Activated T-helper 2 cell treated with anti-CD3 and anti-CD28 coated beads, Interferon-gamma antibody, Interleukin-2, Interleukin-4, amounts not matched to agents 10 μg/mL and 5 μg/mL and 100 μg/mL, durations not matched to agents 14 hours and 24 hours and 36 hours (primary cell): ENCODE measurements around the gene CACNB4. TPM values are rescaled to one million over a fixed set of nuclear protein-coding genes. Genes with fewer than 3 reads are reported as not detected.
A peak's percentile ranks its signal among the peaks of the same experiment; 100 is the strongest.

Experiments
- DNase-seq: peaks from one replicate; pipeline ENCODE4 v3.0.0; 2021; ENCODE audit warnings: low spot score
- H3K27ac Mint-ChIP-seq: one replicate; pipeline ENCODE4 v1.8.0; 2021; ENCODE audit warnings: mixed read lengths
- H3K27me3 Mint-ChIP-seq: one replicate; pipeline ENCODE4 v1.8.0; 2021; ENCODE audit warnings: low read depth, mixed read lengths
- H3K36me3 Mint-ChIP-seq: one replicate; pipeline ENCODE4 v1.8.0; 2021; ENCODE audit warnings: low read depth, mixed read lengths
- H3K4me1 Mint-ChIP-seq: one replicate; pipeline ENCODE4 v1.8.0; 2021; ENCODE audit warnings: low read depth, mixed read lengths
- H3K4me3 Mint-ChIP-seq: one replicate; pipeline ENCODE4 v1.8.0; 2021; ENCODE audit warnings: low read depth, mild to moderate bottlenecking, moderate library complexity, mixed read lengths
- H3K9me3 Mint-ChIP-seq: one replicate; pipeline ENCODE4 v1.8.0; 2021; ENCODE audit warnings: mixed read lengths
- intact Hi-C: fragments of 100-400 bp; cut with micrococcal nuclease; formaldehyde crosslinking; loops from one replicate; pipeline ENCODE4 v1.15.1; 2023
- total RNA-seq: library from RNA; stranded (reverse); gene quantifications from 2 replicates; pipeline ENCODE4 v1.2.3, GENCODE V29; 2022

The CACNB4 gene
- total RNA-seq, 1 donor from 2014 or later, result 0.23 TPM

GRCh38 chr2:151827564-151828142, 271.2 kb downstream of the CACNB4 start:
- intact Hi-C loops, result loop anchor here (1.0 to 10.0 kb wide), 6 partner anchors 7 to 890 kb away; partner anchors contain the start of genes ARL6IP6, NMI and PRPF40A
- peak overlapping the region; percentile 94 for H3K4me3 Mint-ChIP-seq
- H3K27me3 Mint-ChIP-seq, result no peaks in the 10 kb centered on the region
- no peaks in the 10 kb centered on the region for H3K9me3 Mint-ChIP-seq
- peaks cover 20% of the 10 kb centered on the region for H3K36me3 Mint-ChIP-seq
- H3K4me1 Mint-ChIP-seq, result peaks cover 34% of the 10 kb centered on the region
- H3K27ac Mint-ChIP-seq, result peak overlapping the region; percentile 82
- peak; percentile 27 for DNase-seq

- H3K4me1 Mint-ChIP-seq, result peaks cover 39% of the 10 kb centered on the region
- intact Hi-C loops, result loop anchor here (5.0 to 10.0 kb wide), 3 partner anchors 148 to 891 kb away; partner anchors contain the start of genes ARL6IP6 and PRPF40A
- no peaks in the 10 kb centered on the region for H3K27me3 Mint-ChIP-seq
- H3K4me3 Mint-ChIP-seq, result peak overlapping the region; percentile 94
- no peak for DNase-seq
- H3K36me3 Mint-ChIP-seq, result peaks cover 26% of the 10 kb centered on the region
- peak overlapping the region; percentile 22 for H3K27ac Mint-ChIP-seq
- H3K9me3 Mint-ChIP-seq, result no peaks in the 10 kb centered on the region
These were observed 272.1 kb downstream of the CACNB4 start for GRCh38 chr2:151826737-151827157.

DNA sequence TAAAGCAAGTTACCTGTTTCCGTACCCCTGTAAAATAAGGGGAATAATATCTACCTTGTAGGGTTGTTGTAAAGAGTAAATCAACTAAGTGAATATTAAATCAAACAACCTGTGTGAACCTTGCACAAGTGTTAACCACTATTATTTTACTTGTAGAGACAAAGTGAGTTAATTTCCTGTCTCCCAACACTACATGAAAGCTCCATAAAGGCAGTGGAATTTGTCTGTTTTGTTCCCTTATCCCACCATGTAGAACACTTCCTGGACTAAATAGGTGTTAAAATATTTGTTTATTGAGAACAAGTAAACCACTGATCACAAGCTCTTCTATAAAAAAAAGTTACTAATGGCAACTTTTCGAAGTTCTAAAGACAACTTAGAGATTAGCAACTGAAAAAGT, 274.0 kb downstream of the CACNB4 start:
- H3K4me3 Mint-ChIP-seq, result no peak overlapping the region
- H3K4me1 Mint-ChIP-seq, result peaks cover 50% of the 10 kb centered on the region
- no peaks in the 10 kb centered on the region for H3K9me3 Mint-ChIP-seq
- H3K27me3 Mint-ChIP-seq, result no peaks in the 10 kb centered on the region
- DNase-seq, result no peak
- H3K27ac Mint-ChIP-seq, result no peak overlapping the region
- peaks cover 29% of the 10 kb centered on the region for H3K36me3 Mint-ChIP-seq
- intact Hi-C loops, result loop anchor here (5.0 to 10.0 kb wide), 3 partner anchors 150 to 892 kb away; partner anchors contain the start of genes ARL6IP6 and PRPF40A

GRCh38 chr2:151823651-151824050, 275.2 kb downstream of the CACNB4 start:
- no peaks in the 10 kb centered on the region for H3K9me3 Mint-ChIP-seq
- H3K4me3 Mint-ChIP-seq, result no peak overlapping the region
- no peak for DNase-seq
- intact Hi-C loops, result loop anchor here (10.0 kb wide), 2 partner anchors 151 to 181 kb away; no protein-coding TSS in a partner anchor
- peaks cover 48% of the 10 kb centered on the region for H3K4me1 Mint-ChIP-seq
- peaks cover 33% of the 10 kb centered on the region for H3K36me3 Mint-ChIP-seq
- H3K27me3 Mint-ChIP-seq, result no peaks in the 10 kb centered on the region
- H3K27ac Mint-ChIP-seq, result no peak overlapping the region

DNA sequence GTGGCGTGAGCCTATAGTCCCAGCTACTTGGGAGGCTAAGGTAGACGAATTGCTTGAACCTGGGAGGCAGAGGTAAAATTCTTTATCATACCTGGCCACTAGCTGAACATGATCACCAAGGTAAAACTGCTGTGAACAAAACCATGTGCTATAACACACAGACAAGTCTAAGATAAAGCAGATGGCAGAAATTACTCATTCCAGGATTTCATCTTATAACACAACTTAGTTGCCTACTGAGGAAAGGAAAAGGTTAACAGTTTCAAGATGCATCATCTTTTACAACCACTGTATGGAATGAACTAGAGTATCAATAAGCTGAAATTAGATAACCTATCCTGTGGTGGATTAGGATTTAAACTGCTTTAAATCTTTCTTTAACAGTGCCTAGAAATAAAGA, 278.9 kb downstream of the CACNB4 start:
- intact Hi-C loops, result loop anchor here (1.0 to 10.0 kb wide), 5 partner anchors 8 to 205 kb away; partner anchors contain the start of gene ARL5A
- H3K4me3 Mint-ChIP-seq, result no peak overlapping the region
- peaks cover 41% of the 10 kb centered on the region for H3K36me3 Mint-ChIP-seq
- H3K27ac Mint-ChIP-seq, result peak overlapping the region; percentile 33
- H3K27me3 Mint-ChIP-seq, result no peaks in the 10 kb centered on the region
- H3K9me3 Mint-ChIP-seq, result no peaks in the 10 kb centered on the region
- DNase-seq, result no peak
- peaks cover 38% of the 10 kb centered on the region for H3K4me1 Mint-ChIP-seq

GRCh38 chr2:151817929-151818328, 280.9 kb downstream of the CACNB4 start:
- no peaks in the 10 kb centered on the region for H3K9me3 Mint-ChIP-seq
- peaks cover 28% of the 10 kb centered on the region for H3K4me1 Mint-ChIP-seq
- H3K36me3 Mint-ChIP-seq, result peaks cover 50% of the 10 kb centered on the region
- H3K27ac Mint-ChIP-seq, result no peak overlapping the region
- intact Hi-C loops, result no loop called here
- H3K27me3 Mint-ChIP-seq, result no peaks in the 10 kb centered on the region
- DNase-seq, result no peak
- no peak overlapping the region for H3K4me3 Mint-ChIP-seq

DNA sequence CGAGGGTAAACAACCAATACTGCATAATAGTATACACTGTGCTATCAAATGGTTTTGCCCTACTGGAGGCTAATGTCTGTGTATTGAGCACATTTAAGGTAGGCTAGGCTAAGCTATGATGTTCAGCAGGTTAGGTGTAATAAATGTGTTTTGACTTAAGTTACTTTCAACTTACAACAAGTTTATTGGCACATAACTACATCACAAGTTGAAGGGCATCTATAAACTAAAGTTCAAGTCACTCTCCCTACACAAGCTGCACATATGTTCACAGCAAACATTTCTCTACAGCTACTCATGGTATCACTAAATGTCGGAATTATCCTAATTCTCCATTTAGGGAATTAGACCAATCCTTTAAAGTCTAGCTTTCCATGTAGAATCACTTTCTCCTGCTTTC, 282.0 kb downstream of the CACNB4 start:
- Mint-ChIP-seq H3K9me3 (no peaks in the 10 kb centered on the region), H3K27me3 (no peaks in the 10 kb centered on the region), H3K27ac (no peak overlapping the region), H3K4me1 (peaks cover 20% of the 10 kb centered on the region), H3K36me3 (peaks cover 49% of the 10 kb centered on the region), H3K4me3 (no peak overlapping the region)
- intact Hi-C loops, result no loop called here
- DNase-seq, result no peak

- no peak overlapping the region for H3K27ac Mint-ChIP-seq
- intact Hi-C loops, result no loop called here
- no peak overlapping the region for H3K4me3 Mint-ChIP-seq
These were observed 282.9 kb downstream of the CACNB4 start for GRCh38 chr2:151815821-151816489.

DNA sequence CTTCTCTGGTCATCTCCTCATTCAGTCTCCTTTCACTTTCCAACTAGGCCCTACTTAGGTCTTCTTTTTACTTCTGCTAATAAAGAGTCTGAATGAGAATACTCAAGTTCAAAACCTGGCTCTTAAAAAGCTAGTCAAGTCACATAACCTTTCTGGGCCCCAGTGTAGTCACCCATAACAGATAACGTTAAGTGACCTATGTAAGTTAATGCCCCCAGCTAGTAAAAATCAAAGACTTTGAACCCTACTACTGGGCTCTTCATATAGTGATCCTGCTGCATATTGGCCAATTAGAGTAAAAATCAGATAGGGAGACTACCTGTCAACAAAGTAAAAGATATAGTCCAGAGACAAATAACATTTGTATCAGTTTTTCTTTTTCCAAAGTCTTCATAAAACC, 288.4 kb downstream of the CACNB4 start:
- intact Hi-C loops, result no loop called here
- Mint-ChIP-seq H3K27me3 (no peaks in the 10 kb centered on the region), H3K36me3 (peaks cover 41% of the 10 kb centered on the region), H3K27ac (no peak overlapping the region), H3K9me3 (no peaks in the 10 kb centered on the region), H3K4me1 (peaks cover 8% of the 10 kb centered on the region), H3K4me3 (no peak overlapping the region)
- no peak for DNase-seq

More at GRCh38 chr2:151815821-151816489, 282.9 kb downstream of the CACNB4 start:
- no peak for DNase-seq
- Mint-ChIP-seq H3K36me3 (peaks cover 55% of the 10 kb centered on the region), H3K9me3 (no peaks in the 10 kb centered on the region), H3K4me1 (peaks cover 18% of the 10 kb centered on the region), H3K27me3 (no peaks in the 10 kb centered on the region)

DNA sequence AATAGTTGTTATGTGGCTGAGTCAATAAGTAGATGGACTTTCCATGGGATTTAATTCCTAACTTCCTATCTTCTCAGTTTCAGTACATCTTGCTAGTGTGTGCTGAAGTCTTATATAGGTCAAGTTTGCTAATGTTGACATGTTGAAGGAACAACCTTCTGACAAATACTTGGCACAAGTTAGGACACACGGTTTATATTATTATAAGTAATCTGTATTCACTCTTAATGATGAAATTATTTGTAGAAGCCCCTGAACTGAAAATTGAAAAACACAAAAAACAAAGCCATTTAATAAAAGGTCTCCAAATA, 289.8 kb downstream of the CACNB4 start:
- intact Hi-C loops, result no loop called here
- H3K27me3 Mint-ChIP-seq, result no peaks in the 10 kb centered on the region
- H3K27ac Mint-ChIP-seq, result no peak overlapping the region

DNA sequence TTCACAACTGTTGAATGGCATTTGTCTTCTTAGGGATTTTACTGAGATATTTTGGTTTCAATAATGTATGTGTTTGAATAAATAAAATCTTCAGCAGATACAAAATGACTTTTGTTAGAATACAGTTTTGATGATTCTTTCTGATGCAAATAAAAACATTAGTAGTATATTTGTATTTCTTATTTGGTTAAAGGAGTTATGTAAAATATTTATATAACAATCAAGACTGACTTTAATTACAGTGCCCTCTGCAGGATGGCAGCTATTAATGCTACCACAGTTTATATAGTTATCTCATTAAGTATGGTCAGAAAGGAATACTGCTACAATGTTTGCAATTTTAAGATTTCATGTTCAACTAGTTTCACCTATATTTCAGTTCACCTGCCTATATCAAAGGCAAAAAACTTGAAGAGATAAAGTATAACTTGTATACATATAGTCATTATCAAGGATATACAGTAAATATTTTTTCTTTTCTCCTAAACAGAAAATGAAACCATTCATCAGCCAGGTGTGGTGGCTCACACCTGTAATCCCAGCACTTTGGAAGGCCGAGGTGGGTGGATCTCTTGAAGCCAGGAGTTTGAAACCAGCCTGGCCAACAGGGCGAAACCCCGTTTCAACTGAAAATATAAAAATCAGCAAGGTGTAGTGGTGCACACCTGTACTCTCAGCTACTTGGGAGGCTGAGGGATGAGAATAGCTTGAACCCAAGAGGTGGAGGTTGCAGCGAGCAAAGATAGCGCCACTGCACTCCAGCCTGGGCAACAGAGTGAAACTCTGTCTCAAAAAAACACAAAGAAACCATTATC, 290.4 kb downstream of the CACNB4 start:
- Mint-ChIP-seq H3K4me3 (no peak overlapping the region), H3K27me3 (no peaks in the 10 kb centered on the region), H3K27ac (no peak overlapping the region), H3K4me1 (peaks cover 5% of the 10 kb centered on the region), H3K36me3 (peaks cover 32% of the 10 kb centered on the region), H3K9me3 (no peaks in the 10 kb centered on the region)
- intact Hi-C loops, result no loop called here
- no peak for DNase-seq

More for the DNA sequence above, 289.8 kb downstream of the CACNB4 start:
- DNase-seq, result no peak
- Mint-ChIP-seq H3K4me3 (no peak overlapping the region), H3K36me3 (peaks cover 35% of the 10 kb centered on the region), H3K9me3 (no peaks in the 10 kb centered on the region), H3K4me1 (peaks cover 5% of the 10 kb centered on the region)

GRCh38 chr2:151805961-151806360, 292.9 kb downstream of the CACNB4 start:
- DNase-seq, result no peak
- H3K4me1 Mint-ChIP-seq, result peaks cover 7% of the 10 kb centered on the region
- no peaks in the 10 kb centered on the region for H3K9me3 Mint-ChIP-seq
- intact Hi-C loops, result no loop called here
- H3K36me3 Mint-ChIP-seq, result peaks cover 25% of the 10 kb centered on the region
- no peaks in the 10 kb centered on the region for H3K27me3 Mint-ChIP-seq
- H3K4me3 Mint-ChIP-seq, result no peak overlapping the region
- H3K27ac Mint-ChIP-seq, result no peak overlapping the region
